ENCODE measurements around the gene SPDYE4.

The SPDYE4 gene

GRCh38 chr17:8755590-8756255, 2.6 kb downstream of the SPDYE4 start:
- H3K27me3 ChIP-seq: no peaks in the 10 kb centered on the region
- H3K4me3 ChIP-seq (ENCODE audit: low read depth in 1 of 2, low read length in 1 of 2): no peak overlapping the region
- no peaks in the 10 kb centered on the region for H3K36me3 ChIP-seq
- H3K9me3 ChIP-seq: no peaks in the 10 kb centered on the region
- TF ChIP-seq CTCF (IDR thresholded peaks at IDR 0.05): no peak
- H3K4me1 ChIP-seq (ENCODE audit: control insufficient read depth in 1 of 2, insufficient read depth in 1 of 2, low read depth in 1 of 2, low read length in 1 of 2): no peaks in the 10 kb centered on the region
- no peak overlapping the region for H3K27ac ChIP-seq

GRCh38 chr17:8754890-8755289, 3.5 kb downstream of the SPDYE4 start:
- H3K4me3 ChIP-seq (ENCODE audit: low read depth in 1 of 2, low read length in 1 of 2): no peak overlapping the region

GRCh38 chr17:8753976-8754440, 4.3 kb downstream of the SPDYE4 start:
- H3K4me1 ChIP-seq (ENCODE audit: control insufficient read depth in 1 of 2, insufficient read depth in 1 of 2, low read depth in 1 of 2, low read length in 1 of 2): no peaks in the 10 kb centered on the region
- no peaks in the 10 kb centered on the region for H3K36me3 ChIP-seq
- H3K4me3 ChIP-seq (ENCODE audit: low read depth in 1 of 2, low read length in 1 of 2): no peak overlapping the region
- no peaks in the 10 kb centered on the region for H3K9me3 ChIP-seq
- TF ChIP-seq CTCF (IDR thresholded peaks at IDR 0.05): no peak
- no peak overlapping the region for H3K27ac ChIP-seq
- no peaks in the 10 kb centered on the region for H3K27me3 ChIP-seq

More at GRCh38 chr17:8754890-8755289, 3.5 kb downstream of the SPDYE4 start:
- Histone ChIP-seq H3K27ac (no peak overlapping the region), H3K4me1 (ENCODE audit: control insufficient read depth in 1 of 2, insufficient read depth in 1 of 2, low read depth in 1 of 2, low read length in 1 of 2) (no peaks in the 10 kb centered on the region), H3K9me3 (no peaks in the 10 kb centered on the region), H3K27me3 (no peaks in the 10 kb centered on the region), H3K36me3 (no peaks in the 10 kb centered on the region)
- no peak for TF ChIP-seq CTCF (IDR thresholded peaks at IDR 0.05)

GRCh38 chr17:8753136-8753975, 5.0 kb downstream of the SPDYE4 start:
- Histone ChIP-seq H3K4me1 (ENCODE audit: control insufficient read depth in 1 of 2, insufficient read depth in 1 of 2, low read depth in 1 of 2, low read length in 1 of 2) (no peaks in the 10 kb centered on the region), H3K27me3 (no peaks in the 10 kb centered on the region), H3K27ac (no peak overlapping the region), H3K9me3 (no peaks in the 10 kb centered on the region), H3K36me3 (no peaks in the 10 kb centered on the region), H3K4me3 (ENCODE audit: low read depth in 1 of 2, low read length in 1 of 2) (no peak overlapping the region)
- TF ChIP-seq CTCF (IDR thresholded peaks at IDR 0.05): no peak

GRCh38 chr17:8749616-8750015, 8.7 kb downstream of the SPDYE4 start:
- Histone ChIP-seq H3K27ac (no peak overlapping the region), H3K4me1 (ENCODE audit: control insufficient read depth in 1 of 2, insufficient read depth in 1 of 2, low read depth in 1 of 2, low read length in 1 of 2) (peaks cover 5 to 12% of the 10 kb centered on the region in 2 experiments), H3K36me3 (no peaks in the 10 kb centered on the region), H3K9me3 (no peaks in the 10 kb centered on the region), H3K27me3 (peaks cover 24% of the 10 kb centered on the region), H3K4me3 (ENCODE audit: low read depth in 1 of 2, low read length in 1 of 2) (no peak overlapping the region)
- no peak for TF ChIP-seq CTCF (IDR thresholded peaks at IDR 0.05)

All from neutrophil (primary cell).